Neural progenitor cell (in vitro differentiated cells): ENCODE results near the gene NUP50.

Experiments used
- EZH2 ChIP-seq: fragments of 200-600 bp; sonication (generic); IDR thresholded peaks from 2 replicates; pipeline ENCODE4 v1.6.1; 2017; ENCODE audit warnings: antibody characterized with exemption, mild to moderate bottlenecking, moderate library complexity
- EZH2phosphoT487 ChIP-seq: fragments of 200-600 bp; sonication (generic); IDR thresholded peaks from 2 replicates; pipeline ENCODE4 v1.6.1; 2017; ENCODE audit warnings: antibody characterized with exemption
- TF ChIP-seq, protein P1 (sequence below): fragments of 200-600 bp; sonication (generic); IDR thresholded peaks from 2 replicates; pipeline ENCODE4 v1.5.1; 2017; ENCODE audit warnings: antibody characterized with exemption, mild to moderate bottlenecking

GRCh38 chr22:45195616-45196015, 31.9 kb downstream of the NUP50 start:
- TF ChIP-seq, protein P1, sequence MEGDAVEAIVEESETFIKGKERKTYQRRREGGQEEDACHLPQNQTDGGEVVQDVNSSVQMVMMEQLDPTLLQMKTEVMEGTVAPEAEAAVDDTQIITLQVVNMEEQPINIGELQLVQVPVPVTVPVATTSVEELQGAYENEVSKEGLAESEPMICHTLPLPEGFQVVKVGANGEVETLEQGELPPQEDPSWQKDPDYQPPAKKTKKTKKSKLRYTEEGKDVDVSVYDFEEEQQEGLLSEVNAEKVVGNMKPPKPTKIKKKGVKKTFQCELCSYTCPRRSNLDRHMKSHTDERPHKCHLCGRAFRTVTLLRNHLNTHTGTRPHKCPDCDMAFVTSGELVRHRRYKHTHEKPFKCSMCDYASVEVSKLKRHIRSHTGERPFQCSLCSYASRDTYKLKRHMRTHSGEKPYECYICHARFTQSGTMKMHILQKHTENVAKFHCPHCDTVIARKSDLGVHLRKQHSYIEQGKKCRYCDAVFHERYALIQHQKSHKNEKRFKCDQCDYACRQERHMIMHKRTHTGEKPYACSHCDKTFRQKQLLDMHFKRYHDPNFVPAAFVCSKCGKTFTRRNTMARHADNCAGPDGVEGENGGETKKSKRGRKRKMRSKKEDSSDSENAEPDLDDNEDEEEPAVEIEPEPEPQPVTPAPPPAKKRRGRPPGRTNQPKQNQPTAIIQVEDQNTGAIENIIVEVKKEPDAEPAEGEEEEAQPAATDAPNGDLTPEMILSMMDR = no peak
- TF ChIP-seq EZH2phosphoT487 = no peak
- no peak for TF ChIP-seq EZH2
